Lower leg skin (tissue), 3 donors: ENCODE results near the gene SYT5.

Source experiments
- CTCF ChIP-seq, 3 donors: fragments of 450-650 bp; IDR thresholded peaks; one replicate each; pipeline ENCODE4 v1.5.1; 2016; ENCODE audit warnings: antibody characterized with exemption in 3 of 3, mild to moderate bottlenecking in 3 of 3, moderate library complexity in 2 of 3
- POLR2A ChIP-seq, 2 donors: fragments of 450-650 bp; IDR thresholded peaks; one replicate each; pipeline ENCODE4 v1.6.1; 2016 to 2017; ENCODE audit warnings: antibody characterized with exemption in 2 of 2, mild to moderate bottlenecking in 1 of 2, moderate library complexity in 1 of 2

GRCh38 chr19:55212447-55212846 is 32.4 kb upstream of the SYT5 start:
- TF ChIP-seq CTCF (IDR thresholded peaks at IDR 0.05) (no peak), POLR2A (IDR thresholded peaks at IDR 0.05) (no peak)
